ENCODE results near the gene EHBP1L1. TPM values are rescaled to one million over a fixed set of nuclear protein-coding genes. Genes with fewer than 3 reads are reported as not detected.

The EHBP1L1 gene
- total and polyA plus RNA-seq, 2 of the 13 experiments (the other 11 are each of a cell fraction or from before 2014, with no cell fraction given) = 8.3 to 10.6 TPM

DNA sequence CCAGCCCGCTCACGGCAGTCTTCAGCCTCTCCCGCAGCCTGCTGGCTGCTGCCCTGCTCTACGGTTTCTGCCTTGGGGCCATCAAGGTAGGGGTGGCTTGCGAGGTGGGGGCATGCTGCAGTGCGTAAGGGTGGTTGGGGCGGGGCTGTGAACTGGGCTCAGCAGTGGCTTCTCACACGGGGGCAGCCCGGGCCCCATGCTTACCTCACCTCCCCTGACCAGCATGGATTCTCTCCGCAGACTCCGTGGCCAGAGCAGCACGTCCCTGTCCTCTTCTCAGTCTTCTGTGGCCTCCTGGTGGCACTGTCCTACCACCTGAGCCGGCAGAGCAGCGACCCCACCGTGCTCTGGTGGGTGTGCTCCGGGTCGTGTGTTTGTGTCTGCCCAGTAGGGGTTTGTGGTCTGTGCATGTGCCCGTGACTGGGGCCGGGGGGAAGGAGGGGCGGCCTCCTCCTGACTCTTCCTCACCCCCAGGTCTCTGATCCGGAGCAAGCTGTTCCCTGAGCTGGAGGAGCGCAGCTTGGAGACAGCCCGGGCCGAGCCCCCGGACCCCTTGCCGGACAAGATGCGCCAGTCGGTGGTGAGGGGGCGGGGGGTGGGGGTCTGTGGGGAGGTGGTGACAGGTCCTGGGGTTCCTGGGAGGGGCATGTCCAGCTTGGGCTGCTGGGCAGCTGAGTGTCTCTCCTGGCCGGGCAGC lies 49.2 kb downstream of the EHBP1L1 start (continued):
- TF ChIP-seq POGK (CRISPR knock-in tag; conservative IDR thresholded peaks at IDR 0.05) (no peak), KLF13 (CRISPR knock-in tag; IDR thresholded peaks at IDR 0.05) (no peak), CC2D1A (CRISPR knock-in tag; IDR thresholded peaks at IDR 0.05) (no peak), ZNF513 (CRISPR knock-in tag; conservative IDR thresholded peaks at IDR 0.05) (no peak), ZNF75D (CRISPR knock-in tag; IDR thresholded peaks at IDR 0.05; ENCODE audit: borderline replicate concordance) (no peak)

DNA sequence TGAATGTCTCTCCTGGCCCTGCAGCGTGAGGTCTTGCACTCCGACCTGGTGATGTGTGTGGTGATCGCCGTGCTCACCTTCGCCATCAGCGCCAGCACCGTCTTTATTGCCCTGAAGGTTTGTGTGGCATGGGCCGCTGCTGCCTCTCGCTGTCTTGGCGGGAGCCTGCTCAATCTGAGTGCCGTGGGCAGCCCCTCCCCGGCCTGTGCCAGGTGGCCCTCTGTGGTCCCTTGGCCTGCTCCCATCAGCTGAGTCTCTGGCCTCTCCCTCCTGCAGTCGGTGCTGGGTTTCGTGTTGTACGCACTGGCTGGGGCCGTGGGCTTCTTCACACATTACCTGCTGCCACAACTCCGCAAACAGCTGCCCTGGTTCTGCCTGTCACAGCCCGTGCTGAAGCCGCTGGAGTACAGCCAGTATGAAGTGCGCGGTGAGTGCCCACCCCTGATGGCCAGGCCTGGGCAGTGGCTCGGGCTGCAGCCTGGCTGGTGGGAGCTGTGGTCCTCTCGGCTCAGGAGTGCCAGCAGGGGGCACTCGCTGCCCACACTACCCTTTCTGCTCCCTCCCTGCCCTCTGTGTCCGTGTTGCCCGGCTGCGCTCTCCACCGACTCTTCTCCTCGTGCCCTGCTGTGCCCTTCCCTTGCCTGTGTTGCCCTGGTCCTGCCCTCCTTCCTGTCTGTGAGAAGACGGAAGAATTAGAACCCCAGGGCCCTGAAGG lies 49.9 kb downstream of the EHBP1L1 start:
- WGBS (ENCODE audit: low lambda C conversion rate) = 93% methylated on average over 15 of the region's 30 CpGs
- CTCF ChIA-PET (ENCODE audit: low intra/inter-chr PET ratio, low total read pairs) = interaction anchor here (1.1 kb wide), 1 partner anchor 193 kb away, joined by 3 read pairs; no protein-coding TSS in a partner anchor
- Histone ChIP-seq H3K79me2 (ENCODE audit: insufficient read depth, low read length) (no peaks in the 10 kb centered on the region), H3K9me3 (ENCODE audit: low read length) (no peaks in the 10 kb centered on the region), H3K36me3 (replicated peaks in 1 of 2; ENCODE audit: control insufficient read depth in 1 of 2, insufficient read depth in 2 of 2, low read length in 2 of 2) (peaks cover 41 to 81% of the 10 kb centered on the region in 2 experiments), H3K27me3 (ENCODE audit: control insufficient read depth in 1 of 2, insufficient read depth in 2 of 2, low read length in 2 of 2) (no peaks in the 10 kb centered on the region), H3K4me1 (ENCODE audit: insufficient read depth, low read length) (peaks cover 4% of the 10 kb centered on the region; the same call in 1 of the 2 replicates), H3K9ac (ENCODE audit: insufficient read depth, low read depth, low read length) (no peak overlapping the region), H4K20me1 (ENCODE audit: insufficient read depth, low read length) (no peaks in the 10 kb centered on the region), H3K4me2 (ENCODE audit: low read depth, low read length) (no peak overlapping the region), H3K27ac (ENCODE audit: extremely low read length, insufficient read depth, low read length) (no peak overlapping the region), H3K4me3 (replicated peaks in 1 of 3; ENCODE audit: insufficient read depth in 1 of 3, low read depth in 2 of 3, low read length in 3 of 3) (no peak overlapping the region), H2AFZ (ENCODE audit: low read length) (no peak overlapping the region)
- FAIRE-seq (no peak), DNase-seq (ENCODE audit: low spot score) (no peak), ATAC-seq (peak; percentile 71)
- in situ Hi-C loops (cut with HindIII; ENCODE audit: extremely low pct_ligation_motif_present, low pct_unique_long_range_greater_than_20kb) (no loop called here), intact Hi-C loops (cut with micrococcal nuclease; ENCODE audit: unreplicated experiment) (no loop called here)
- POLR2A ChIA-PET = interaction anchor here (1.1 to 2.4 kb wide), 4 partner anchors 9 to 12 kb away, joined by 3 to 19 read pairs (median 5); partner anchors contain the start of genes MAP3K11, PCNX3 and SIPA1
- BruUV-seq (replicated peaks) = no TSS peak
- TF ChIP-seq, protein P1, sequence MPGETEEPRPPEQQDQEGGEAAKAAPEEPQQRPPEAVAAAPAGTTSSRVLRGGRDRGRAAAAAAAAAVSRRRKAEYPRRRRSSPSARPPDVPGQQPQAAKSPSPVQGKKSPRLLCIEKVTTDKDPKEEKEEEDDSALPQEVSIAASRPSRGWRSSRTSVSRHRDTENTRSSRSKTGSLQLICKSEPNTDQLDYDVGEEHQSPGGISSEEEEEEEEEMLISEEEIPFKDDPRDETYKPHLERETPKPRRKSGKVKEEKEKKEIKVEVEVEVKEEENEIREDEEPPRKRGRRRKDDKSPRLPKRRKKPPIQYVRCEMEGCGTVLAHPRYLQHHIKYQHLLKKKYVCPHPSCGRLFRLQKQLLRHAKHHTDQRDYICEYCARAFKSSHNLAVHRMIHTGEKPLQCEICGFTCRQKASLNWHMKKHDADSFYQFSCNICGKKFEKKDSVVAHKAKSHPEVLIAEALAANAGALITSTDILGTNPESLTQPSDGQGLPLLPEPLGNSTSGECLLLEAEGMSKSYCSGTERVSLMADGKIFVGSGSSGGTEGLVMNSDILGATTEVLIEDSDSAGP (CRISPR knock-in tag; IDR thresholded peaks at IDR 0.05; ENCODE audit: borderline replicate concordance) = 0 out of 2 replicates have a peak, but pooled peaks have one; percentile 18
- TF ChIP-seq, protein P2, sequence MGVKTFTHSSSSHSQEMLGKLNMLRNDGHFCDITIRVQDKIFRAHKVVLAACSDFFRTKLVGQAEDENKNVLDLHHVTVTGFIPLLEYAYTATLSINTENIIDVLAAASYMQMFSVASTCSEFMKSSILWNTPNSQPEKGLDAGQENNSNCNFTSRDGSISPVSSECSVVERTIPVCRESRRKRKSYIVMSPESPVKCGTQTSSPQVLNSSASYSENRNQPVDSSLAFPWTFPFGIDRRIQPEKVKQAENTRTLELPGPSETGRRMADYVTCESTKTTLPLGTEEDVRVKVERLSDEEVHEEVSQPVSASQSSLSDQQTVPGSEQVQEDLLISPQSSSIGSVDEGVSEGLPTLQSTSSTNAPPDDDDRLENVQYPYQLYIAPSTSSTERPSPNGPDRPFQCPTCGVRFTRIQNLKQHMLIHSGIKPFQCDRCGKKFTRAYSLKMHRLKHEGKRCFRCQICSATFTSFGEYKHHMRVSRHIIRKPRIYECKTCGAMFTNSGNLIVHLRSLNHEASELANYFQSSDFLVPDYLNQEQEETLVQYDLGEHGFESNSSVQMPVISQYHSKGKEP (CRISPR knock-in tag; IDR thresholded peaks at IDR 0.05) = no peak
- 0 out of 2 replicates have a peak, but pooled peaks have one; percentile 17 for TF ChIP-seq MYC (CRISPR knock-in tag; IDR thresholded peaks at IDR 0.05; ENCODE audit: borderline replicate concordance)

Data from HepG2 (cell line).